Stimulated activated CD8-positive, alpha-beta memory T cell treated with anti-CD3 and anti-CD28 coated beads, Interleukin-15, amount 100 ng/mL, for 24 hours (primary cell): ENCODE results near the gene GLB1L.

Experiments used
- DNase-seq: peaks from one replicate; pipeline ENCODE4 v3.0.0-alpha.2; 2020; ENCODE audit warnings: low read depth

GLB1L gene

DNA sequence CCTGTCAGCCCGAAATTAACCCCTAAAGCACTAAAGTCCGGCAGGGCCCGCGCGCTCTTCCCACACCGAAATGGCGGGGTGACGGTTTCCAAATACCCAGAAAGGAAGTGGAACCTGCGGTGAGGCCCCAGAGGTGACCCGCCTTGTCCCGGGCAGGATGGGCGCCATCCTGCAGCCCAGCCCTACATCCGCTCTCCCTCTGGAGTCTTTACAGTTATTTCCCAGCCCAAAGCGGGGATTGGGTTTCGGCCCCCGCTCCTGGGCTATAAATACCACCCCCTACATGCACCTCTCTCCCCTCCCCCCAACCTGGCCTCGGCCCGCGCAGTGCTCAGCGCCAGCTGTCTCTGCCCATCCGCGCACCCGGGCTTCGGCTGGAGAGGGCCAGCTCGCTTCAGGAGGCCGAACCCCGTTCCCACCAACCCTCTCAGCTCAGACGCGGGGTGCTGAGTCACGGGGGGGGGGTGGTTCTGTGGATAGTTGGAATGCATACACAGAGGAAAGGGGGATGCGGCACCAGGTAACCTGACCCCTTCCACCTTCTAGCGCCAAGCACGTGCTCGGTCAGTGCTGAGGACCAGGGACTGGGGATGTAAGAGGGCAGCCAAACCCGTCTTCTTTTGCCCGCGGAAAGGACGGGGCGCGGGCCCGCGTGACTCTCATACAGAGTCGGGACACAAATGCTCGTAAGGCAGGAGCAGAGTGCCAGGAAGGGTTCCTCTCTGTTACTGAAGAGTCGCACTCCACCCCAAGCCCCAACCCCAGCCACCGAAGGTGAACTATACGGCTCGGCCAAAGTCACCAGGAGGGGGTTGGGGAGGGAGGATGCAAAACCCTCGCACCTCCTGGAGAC is 7.9 kb upstream of the GLB1L start, which contains the start of gene TUBA4B:
TSS of gene TUBA4B (plus strand) at position 344 of the 853 bp plus-strand sequence. CDS start at position 509, 165 bp downstream.
- DNase-seq = no peak

DNA sequence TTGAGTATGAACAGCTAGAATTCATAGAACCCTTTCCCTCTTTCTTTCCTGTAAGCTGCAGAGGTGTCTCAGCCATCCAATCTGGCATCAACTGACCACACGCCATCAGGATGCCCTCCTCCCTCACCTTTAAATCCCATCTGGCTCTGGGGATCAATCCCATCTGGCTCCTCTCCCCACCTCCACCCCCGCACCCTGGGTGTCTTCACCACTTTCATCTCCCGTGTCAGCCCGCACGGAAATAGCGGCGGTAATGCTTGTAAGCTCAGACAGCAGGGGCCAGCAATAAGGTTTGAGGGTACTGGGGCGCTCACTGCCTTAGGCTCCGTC is 7.3 kb upstream of the GLB1L start:
- DNase-seq = no peak

DNA sequence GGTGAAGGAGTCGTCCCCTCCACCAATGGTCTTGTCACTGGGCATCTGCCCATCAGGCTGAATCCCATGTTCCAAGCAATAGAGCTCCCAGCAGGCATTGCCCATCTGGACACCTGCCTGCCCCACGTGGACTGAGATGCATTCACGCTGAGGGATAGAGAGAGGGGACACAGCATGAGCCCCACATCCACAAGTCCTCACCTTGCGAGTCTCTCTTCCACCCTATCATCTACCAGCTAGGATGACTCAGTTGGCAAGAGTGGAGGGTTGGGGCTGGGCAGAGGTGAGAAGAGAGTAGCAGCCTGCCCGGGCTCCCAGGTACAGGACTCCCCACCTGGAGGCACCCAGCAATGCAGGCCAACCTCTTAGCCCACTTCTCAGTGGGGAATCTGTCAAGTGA is 6.8 kb upstream of the GLB1L start:
- DNase-seq = no peak

DNA sequence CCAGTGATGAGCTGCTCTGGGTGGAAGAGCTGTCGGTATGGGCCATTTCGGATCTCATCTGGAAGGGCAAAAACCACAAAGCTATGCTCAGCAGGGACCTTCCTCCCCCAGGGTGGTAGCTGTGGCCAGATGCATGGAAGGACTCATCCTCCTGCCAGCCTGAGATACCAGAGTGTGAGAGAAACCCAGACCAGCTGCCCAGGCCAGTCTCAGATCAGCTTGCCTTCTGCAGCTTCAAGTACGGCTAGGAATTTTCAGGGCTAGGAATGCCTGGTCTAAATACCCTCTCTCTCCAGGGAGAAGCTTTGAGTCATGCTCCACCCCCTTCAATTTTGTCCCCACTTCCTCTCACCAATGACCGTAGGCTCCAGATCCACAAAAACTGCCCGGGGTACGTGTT is 6.4 kb upstream of the GLB1L start:
- no peak for DNase-seq

DNA sequence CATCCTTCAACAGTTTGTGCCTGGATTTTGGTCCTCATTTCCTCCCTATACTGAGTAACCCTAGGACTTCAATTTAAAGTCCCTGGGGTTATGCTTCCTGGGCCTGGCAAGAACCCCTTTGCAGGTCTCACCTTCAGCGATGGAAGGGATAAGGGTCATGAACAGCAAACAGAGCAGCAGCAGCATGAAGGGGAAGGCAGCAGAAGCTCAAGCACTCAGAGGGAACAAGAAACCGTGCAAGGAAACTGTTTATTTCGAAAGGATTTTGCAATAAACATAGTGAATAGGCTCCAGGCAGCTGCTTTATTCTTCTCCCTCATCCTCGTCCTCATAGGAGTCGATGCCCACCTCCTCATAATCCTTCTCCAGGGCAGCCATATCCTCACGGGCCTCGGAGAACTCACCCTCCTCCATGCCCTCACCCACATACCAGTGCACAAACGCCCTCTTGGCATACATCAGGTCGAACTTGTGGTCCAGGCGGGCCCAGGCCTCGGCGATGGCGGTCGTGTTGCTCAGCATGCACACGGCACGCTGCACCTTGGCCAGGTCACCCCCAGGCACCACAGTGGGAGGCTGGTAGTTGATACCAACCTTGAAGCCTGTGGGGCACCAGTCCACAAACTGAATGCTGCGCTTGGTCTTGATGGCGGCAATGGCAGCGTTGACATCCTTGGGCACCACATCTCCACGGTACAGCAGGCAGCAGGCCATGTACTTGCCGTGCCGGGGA is 5.0 kb upstream of the GLB1L start:
- no peak for DNase-seq

DNA sequence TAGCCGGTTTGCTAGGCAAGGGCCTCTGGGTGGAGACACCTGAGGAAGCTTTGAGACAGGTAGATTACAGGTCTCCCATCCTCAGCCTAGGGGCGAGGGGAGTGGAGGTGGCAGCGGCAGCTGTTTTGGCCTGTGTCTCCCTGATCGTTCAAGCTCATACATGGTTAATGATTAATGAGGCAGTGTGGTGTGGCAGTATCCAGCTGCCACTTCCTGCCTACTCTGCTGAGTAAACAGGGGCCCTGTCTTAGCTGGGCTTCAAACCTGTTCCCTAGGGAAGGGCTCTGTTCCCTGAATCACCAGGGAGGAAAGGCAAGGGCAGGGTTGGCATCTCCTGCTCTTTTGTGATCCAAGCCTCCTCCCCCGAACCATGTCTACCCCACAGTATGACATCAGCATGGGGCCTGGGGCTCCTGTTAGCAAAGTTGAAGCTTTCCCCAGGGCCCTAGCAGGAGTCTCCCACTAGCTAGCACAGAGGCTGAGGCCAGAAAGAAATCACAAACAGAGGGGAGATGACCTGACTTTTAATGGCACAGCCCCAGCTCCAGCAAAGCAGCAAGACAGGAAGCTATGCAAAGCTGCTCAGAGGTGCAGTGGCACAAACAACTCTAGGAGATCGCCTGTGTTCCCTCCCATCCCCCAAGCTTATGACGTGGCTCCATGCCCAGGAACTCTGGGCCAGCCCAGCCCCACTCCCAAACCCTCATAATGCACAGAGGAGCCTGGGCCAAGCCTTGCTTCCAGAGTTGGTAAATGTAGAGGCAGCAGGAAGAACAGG is 4.1 kb upstream of the GLB1L start:
- DNase-seq = no peak

DNA sequence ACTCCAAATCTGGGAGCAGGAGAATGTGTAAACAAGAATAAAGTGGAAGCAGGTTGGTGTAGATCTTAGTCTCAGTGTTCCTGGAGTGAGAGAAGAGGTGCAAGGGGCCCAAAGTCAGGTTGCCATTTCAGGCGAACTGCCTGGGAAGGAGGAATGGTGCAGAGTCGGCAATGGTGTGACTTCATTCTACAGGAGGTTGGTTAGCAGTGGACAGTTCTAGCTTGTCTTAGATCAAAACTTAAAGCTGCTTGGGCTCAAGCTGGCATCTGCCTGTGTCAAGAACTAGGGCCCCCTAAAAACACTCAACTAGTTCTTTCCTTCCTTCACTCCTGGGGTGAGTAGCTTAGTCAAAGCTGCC is 3.6 kb upstream of the GLB1L start:
- no peak for DNase-seq

DNA sequence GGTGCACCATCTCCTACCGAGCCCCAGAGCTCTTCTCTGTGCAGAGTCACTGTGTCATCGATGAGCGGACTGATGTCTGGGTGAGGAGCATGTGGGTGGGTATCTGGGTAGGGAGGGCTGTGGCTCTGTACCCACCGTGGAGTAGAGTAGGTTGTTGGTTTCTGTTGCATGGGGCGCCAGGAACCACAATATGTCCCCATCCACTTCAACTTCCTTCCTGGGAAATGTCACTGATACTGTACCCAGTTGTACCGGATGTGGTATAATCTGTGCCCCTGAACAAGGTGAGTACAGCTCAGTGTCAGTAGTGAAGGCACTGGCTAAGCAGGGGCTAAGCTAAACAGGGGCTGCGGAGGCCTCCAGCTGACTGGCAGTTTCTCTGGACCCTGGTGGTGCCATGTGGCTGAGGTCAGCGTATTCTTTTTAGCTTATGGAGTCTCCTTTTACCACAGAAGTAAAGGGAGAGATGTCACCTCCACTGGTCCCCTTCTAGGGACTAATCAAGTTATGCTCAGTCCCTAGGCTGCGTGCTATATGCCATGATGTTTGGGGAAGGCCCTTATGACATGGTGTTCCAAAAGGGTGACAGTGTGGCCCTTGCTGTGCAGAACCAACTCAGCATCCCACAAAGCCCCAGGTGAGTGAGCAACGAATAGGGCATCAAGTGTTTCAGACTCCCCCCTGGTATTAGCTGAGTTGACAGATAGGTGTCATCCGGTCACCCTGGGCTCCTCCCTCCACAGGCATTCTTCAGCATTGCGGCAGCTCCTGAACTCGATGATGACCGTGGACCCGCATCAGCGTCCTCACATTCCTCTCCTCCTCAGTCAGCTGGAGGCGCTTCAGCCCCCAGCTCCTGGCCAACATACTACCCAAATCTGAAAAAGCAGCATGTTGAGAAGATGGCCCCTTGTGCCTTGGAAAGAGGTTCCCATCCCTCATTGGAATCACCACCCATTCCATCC is 2.7 kb upstream of the GLB1L start:
- DNase-seq = no peak

DNA sequence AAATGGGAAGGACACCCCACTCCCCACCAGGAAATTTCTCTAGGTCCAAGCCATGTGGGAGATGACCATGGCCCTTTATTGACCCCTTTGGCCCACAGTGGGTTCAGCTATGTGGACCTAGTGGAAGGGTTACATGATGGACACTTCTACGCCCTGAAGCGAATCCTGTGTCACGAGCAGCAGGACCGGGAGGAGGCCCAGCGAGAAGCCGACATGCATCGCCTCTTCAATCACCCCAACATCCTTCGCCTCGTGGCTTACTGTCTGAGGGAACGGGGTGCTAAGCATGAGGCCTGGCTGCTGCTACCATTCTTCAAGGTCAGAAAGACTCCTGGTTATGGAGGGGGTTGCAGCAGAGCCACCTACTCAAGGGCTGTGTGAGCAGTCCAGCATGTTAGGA is 1.3 kb upstream of the GLB1L start:
- DNase-seq = no peak

DNA sequence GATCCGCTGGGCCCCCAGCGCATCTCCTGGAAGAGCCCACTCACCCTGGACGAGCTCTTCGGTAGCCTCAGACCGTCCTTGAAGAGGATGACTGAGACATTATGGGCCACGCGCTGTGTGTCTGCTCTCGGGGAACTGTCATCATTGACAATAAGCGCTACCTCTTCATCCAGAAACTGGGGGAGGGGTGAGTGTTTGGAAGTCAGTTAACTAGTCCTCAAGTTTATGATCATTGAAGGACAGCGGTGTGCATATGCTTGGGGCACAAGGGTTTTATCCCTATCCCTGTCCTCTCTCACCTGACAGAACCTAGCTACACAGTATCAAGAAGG is 621 bp upstream of the GLB1L start:
- no peak for DNase-seq

DNA sequence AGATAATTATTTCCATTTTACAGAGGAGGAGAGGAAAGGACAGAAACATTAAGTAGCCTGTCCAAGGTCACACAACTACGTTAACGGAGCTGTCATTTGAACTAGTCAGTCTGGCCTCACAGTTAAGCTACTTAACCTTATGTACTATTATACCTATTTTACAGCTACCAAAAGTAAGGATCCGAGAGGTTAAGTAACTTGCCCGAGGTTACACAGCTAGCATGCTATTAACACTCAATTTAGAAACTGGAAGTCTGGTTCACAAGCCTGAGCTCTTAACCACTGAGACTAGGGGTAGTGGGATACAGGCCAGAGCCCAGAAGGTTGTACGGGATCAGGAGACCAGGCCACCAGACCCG is 476 bp downstream of the GLB1L start:
- no peak for DNase-seq

DNA sequence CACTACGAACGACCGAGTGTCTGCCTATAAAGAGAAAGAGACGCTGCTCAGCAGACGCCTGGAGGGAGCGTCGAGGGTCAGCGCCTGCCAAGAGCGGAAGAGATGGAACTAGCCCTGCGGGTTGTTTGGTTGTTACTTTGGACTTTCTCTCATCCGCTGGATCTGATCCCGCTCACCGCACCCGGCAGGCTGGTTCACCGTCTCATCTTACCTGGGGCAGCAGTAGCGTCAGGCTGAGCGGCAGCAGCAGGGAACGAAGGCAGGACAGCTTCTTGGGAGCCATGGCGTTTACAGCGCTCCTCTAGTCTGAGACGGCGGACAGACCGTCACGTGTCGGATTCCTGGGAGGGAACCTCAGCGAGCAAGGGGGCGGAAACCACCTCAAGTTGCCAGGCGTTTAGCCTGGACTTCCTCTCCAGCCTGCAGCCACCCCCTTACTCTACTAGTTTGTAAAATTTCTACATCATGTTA is 1.9 kb downstream of the GLB1L start:
- DNase-seq = no peak

DNA sequence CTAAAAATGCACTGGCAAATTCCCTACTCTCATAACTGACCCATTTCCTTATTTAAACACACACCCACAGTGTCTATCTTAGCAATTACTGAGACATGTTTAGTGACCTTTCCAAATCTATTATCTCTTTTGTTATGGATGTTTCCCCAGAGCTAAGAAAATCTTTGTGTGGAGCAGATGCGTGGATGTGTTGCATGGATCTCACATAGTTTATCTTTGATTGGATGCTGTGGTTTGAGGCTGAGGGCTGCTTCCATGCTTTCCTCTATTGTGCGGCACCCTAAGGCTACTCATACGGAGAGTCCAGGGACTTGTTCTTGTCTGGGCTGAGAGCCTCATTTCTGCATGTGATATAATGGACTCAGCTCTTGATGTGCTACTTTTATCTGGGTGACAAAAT is 10.9 kb downstream of the GLB1L start:
- no peak for DNase-seq

DNA sequence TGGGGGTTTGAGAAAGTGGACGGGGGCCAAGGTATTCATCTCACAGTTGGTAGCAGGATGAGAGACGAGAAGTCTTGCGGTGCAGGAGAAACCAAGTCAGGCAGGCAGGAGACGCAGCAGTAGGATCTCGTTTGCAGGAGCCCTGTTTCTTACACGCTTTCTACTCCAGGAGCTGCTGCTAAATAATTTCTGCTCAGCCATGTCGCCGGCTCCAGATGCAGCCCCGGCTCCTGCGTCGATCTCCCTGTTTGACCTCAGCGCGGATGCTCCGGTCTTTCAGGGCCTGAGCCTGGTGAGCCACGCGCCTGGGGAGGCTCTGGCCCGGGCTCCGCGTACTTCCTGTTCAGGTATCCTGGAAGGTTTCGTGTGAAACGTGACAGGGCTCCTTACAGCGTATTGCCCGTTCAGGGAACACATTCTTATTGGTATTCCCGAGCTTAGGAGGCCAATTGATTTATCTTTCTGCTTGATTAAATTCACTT is 15.1 kb downstream of the GLB1L start:
- DNase-seq = no peak

DNA sequence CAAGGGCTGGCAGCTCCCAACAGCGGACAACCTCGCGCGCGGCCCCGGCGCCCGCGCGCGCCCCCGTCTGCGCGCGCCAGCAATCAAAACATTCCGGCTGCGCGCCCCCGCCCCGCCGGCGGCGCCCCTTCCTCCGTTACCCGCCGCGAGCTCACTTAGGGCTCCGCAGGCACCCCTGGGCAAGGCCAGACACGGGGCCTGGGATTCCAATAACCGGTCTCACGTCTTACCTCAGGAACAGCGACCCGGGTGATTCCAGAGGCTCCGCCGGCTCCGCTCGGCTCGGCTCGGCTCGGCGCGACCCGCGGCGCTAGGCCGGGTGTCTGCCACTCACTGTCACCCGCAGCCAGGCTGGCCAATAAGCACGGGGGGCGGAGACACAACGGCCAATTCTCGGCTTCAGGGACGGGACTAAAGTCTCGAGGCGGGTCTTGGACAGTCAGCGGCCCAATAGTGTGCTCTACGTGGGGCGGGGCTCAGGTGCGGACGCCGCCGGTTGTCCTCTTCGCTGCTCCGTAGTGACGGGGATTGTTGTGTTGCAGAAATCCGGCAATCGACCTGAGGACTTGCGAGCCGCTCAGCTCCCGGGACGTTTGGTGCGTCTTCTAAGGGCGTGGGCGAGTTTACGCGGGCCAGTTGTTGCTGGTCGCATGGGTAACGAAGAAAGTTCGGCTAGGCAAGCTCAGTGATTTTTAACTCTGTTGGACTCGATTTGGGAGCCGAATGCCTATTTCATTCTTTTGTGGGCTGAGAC is 15.8 kb downstream of the GLB1L start, which contains the start of the genes ANKZF1 and ATG9A:
TSS of gene ANKZF1 (plus strand) at position 502 of the 754 bp plus-strand sequence. CDS start 452 bp downstream, outside the sequence.
TSS of gene ATG9A (minus strand) at position 332 of the 754 bp plus-strand sequence. CDS start 1,612 bp downstream, outside the sequence.
- DNase-seq = peak; percentile 86

DNA sequence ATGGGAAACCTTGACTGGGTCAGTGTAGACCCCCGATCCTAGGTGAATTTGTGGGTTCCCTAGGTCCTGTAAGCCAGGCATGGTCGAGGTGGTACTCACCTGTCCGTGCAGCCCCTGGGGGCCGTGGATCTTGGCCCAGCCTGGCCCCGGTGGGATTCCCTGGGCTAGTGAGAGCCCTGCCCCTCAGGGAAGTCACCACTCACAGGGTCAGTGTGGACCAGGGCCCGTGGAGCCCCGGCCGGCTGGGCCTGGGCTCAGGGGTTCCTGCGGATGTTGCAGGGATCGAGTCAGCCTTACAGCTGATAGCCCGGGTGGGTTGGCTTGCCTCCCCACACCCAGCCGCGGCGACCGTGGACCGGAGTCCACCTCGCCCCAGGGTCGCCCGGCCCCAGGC is 16.3 kb downstream of the GLB1L start:
- no peak for DNase-seq

DNA sequence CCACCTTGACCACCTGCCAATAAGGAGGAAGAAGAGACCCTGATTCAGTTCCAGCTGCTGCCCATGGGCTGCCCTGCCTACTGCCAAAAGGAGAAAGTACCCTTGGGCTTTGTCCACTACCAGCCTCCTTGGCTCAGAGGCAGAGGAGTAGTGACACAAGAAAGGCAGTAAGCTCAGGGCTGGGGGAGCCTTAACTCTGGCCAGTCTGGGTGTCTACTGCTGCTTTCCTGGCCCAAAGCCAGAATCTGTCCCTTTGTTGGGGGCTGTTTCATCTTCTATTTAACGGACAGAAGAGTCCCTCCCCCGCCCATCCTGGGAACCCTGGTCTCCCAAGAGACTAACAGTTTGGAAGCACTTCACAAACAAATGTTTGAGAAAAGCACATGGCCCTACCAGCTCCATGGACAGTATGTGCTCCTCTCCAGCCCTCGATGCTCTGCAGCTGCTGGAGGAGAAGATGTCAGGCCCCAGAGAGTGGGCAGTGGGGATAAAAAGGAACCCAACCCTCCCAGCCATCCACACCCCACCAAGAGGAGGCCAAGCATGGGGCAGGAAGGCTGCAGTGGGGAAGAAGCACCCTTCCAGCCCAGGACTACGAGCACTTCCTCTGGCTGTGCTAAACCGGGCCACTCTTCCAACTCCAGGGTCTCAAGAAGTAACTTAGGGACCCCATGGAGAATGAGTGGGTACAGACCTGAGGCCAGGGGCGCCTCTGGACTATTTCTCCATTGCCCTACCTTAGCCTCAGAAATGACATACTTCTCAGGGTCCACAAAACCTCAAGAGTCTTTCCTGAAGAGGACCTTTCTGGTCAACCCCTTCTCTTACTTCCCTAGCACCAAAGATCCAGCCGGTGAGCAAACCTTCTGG is 17.0 kb downstream of the GLB1L start:
- no peak for DNase-seq

DNA sequence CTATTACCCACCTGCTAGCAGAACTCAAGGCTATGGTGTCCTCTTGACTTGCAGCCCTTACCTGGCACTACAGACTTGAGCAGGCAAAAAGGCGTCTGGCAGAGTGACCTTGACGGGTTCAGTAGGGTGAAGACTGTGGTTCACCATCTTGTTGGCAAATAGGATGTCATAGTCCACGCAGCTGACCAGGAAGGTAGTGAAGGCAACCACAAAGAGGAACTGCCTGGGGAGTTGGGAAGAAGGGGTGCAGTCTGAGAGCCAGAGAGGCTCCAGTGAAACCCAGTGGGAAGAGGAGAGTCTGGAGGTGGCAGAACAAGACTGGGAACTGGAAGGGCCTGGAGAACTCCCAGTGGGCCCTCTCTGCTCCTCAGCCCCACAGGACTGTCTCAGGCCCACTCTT is 19.9 kb downstream of the GLB1L start:
- DNase-seq = no peak

DNA sequence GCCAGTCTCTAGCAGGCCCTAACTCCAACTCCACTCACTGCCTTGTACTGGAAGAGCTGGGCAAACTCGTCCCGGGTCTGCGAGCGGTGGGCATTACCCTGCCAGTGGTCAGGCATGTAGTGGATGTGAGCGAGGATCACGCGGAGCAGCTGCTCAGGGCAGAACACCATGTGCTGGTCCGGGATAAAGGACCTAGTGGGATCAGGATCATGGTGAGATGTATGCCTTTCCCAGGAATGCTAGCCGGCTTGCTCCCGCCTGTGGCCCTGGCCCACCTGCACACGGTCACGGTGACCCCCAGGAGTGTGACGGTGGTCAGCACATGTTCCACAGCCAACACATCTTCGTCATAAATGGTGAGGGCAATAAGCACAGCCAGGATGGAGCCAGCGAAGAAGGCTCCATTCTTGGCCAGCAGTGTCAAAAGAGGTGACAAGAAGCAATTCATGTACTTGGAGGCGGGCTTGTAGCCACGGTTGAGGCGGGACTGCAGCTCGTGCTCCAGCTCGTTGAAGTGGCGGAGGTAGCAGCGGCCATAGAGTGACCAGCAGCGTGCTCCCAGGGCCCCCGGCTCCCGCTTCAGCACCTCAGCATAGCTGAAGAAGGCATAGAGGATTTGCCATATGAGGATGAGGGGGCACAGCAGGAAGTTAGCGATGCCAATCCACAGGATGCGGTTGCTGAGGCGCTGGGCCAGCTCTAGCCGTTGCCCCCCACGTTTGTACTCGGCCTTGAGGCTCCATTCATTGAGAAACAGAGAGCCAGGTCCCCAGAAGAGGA is 21.2 kb downstream of the GLB1L start:
- no peak for DNase-seq
